ENCODE measurements around the gene TMC8. TPM values are rescaled to one million over a fixed set of nuclear protein-coding genes. Genes with fewer than 3 reads are reported as not detected.
A peak's percentile ranks its signal among the peaks of the same experiment; 100 is the strongest.

Gene TMC8
- total RNA-seq, 1 experiment from 2014 or later: not detected

- Mint-ChIP-seq H3K4me1 (ENCODE audit: low read depth, unreplicated experiment) (peaks cover 9% of the 10 kb centered on the region), H3K27me3 (ENCODE audit: insufficient read depth, unreplicated experiment) (no peaks in the 10 kb centered on the region), H3K27ac (ENCODE audit: unreplicated experiment) (peak overlapping the region; percentile 75), H3K36me3 (ENCODE audit: insufficient read depth, unreplicated experiment) (peaks cover 17% of the 10 kb centered on the region), H3K4me3 (ENCODE audit: unreplicated experiment) (peak overlapping the region; percentile 75), H3K9me3 (ENCODE audit: unreplicated experiment) (no peaks in the 10 kb centered on the region)
- ChIA-PET POLR2A (interaction anchor here (0.6 kb wide), 1 partner anchor 78 kb away, joined by 7 read pairs; no protein-coding TSS in a partner anchor), CTCF (interaction anchor here (1.4 to 1.7 kb wide), 2 partner anchors 8 to 17 kb away, joined by 5 to 12 read pairs; no protein-coding TSS in a partner anchor)
- no peak for TF ChIP-seq CTCF (IDR thresholded peaks at IDR 0.05; ENCODE audit: insufficient read depth in 1 of 2, low read depth in 1 of 2, low read length in 1 of 2, severe bottlenecking in 1 of 2, unreplicated experiment in 1 of 2)
- intact Hi-C loops (cut with micrococcal nuclease; ENCODE audit: unreplicated experiment): loop anchor here (2.0 to 5.0 kb wide), 3 partner anchors 21 to 58 kb away; partner anchors contain the start of genes AFMID, SYNGR2 and TK1
- H3K27me3 ChIP-seq (replicated peaks; ENCODE audit: control insufficient read depth, insufficient read depth, low read length): no peaks in the 10 kb centered on the region
- BruUV-seq (replicated peaks): no TSS peak
- H3K36me3 ChIP-seq (ENCODE audit: control insufficient read depth, insufficient read depth, low read length): 0 out of 2 replicates have a peak, but pooled peaks cover 1% of the 10 kb centered on the region
- H3K9me3 ChIP-seq: no peaks in the 10 kb centered on the region
- no peak for DNase-seq
- H3K4me1 ChIP-seq: peaks cover 23% of the 10 kb centered on the region
- H3K4me3 ChIP-seq (ENCODE audit: low read depth, low read length): peak overlapping the region; percentile 58
These were observed 1.1 kb upstream of the TMC8 start for GRCh38 chr17:78129351-78130089.

DNA sequence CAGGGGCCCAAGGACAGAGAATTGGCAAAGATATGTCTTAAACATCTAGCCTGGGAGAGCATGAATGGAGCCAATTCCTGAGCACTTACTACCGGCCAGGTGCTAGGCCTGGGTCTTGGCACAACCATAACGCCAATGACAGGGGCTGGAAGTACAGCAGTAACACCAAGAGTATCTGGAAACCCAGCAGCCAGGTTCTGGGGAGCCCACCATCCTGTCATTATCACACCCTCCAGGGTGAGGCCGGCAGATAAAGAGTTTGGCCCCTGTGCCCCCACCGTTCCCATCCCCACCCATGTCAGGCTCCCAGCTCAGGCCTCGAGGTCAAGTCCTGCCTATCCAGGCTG is 508 bp upstream of the TMC8 start:
- H3K27me3 Mint-ChIP-seq (ENCODE audit: insufficient read depth, unreplicated experiment): no peaks in the 10 kb centered on the region
- POLR2A ChIA-PET: no interaction called here
- Histone ChIP-seq H3K27me3 (replicated peaks; ENCODE audit: control insufficient read depth, insufficient read depth, low read length) (no peaks in the 10 kb centered on the region), H3K4me3 (ENCODE audit: low read depth, low read length) (no peak overlapping the region), H3K36me3 (ENCODE audit: control insufficient read depth, insufficient read depth, low read length) (0 out of 2 replicates have a peak, but pooled peaks cover 1% of the 10 kb centered on the region), H3K9me3 (no peaks in the 10 kb centered on the region), H3K4me1 (peaks cover 23% of the 10 kb centered on the region)
- CTCF ChIA-PET: no interaction called here
- no peaks in the 10 kb centered on the region for H3K9me3 Mint-ChIP-seq (ENCODE audit: unreplicated experiment)
- H3K36me3 Mint-ChIP-seq (ENCODE audit: insufficient read depth, unreplicated experiment): peaks cover 17% of the 10 kb centered on the region
- no peak overlapping the region for H3K4me3 Mint-ChIP-seq (ENCODE audit: unreplicated experiment)
- TF ChIP-seq CTCF (IDR thresholded peaks at IDR 0.05; ENCODE audit: insufficient read depth in 1 of 2, low read depth in 1 of 2, low read length in 1 of 2, severe bottlenecking in 1 of 2, unreplicated experiment in 1 of 2): no peak
- H3K4me1 Mint-ChIP-seq (ENCODE audit: low read depth, unreplicated experiment): peaks cover 9% of the 10 kb centered on the region
- H3K27ac Mint-ChIP-seq (ENCODE audit: unreplicated experiment): peak overlapping the region; percentile 75
- intact Hi-C loops (cut with micrococcal nuclease; ENCODE audit: unreplicated experiment): no loop called here
- DNase-seq: no peak
- no TSS peak for BruUV-seq (replicated peaks)

DNA sequence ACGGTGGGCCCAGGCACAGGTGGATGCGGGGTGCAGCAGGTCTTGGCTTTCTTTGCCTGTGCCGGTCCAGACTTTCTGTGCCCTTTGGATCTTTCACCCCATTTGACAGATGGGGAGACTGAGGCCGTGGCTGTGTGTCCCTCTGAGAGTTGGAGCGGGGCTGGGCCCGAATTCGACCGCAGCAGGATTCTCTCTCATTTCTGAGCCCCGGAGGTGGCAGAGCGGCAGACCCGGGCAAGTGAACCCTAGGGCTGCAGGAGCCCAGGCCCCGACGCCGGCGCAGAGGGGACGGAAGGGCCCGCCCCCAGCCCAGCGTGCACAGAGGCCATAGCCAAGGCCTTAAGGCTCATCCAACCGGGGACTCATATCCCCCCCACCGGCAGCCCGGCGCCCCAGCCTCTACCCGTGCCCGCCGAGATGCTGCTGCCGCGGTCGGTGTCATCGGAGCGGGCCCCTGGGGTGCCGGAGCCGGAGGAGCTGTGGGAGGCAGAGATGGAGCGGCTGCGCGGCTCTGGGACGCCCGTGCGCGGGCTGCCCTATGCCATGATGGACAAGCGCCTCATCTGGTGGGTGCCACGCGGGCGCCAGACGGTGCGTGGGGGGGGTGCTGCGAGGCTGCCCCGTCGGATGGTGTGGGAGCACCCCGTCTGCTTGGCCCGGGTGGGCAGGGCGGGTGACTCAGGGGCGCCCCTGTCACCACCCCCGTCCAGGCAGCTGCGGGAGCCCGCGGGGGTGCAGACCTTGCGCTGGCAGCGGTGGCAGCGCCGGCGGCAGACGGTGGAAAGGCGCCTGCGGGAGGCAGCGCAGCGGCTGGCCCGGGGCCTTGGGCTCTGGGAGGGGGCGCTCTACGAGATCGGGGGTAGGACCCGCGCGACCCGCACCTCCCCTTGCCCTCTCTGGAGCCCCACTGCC is 857 bp downstream of the TMC8 start:
- intact Hi-C loops (cut with micrococcal nuclease; ENCODE audit: unreplicated experiment): no loop called here
- no peak overlapping the region for H3K27ac Mint-ChIP-seq (ENCODE audit: unreplicated experiment)
- DNase-seq: no peak
- H3K9me3 Mint-ChIP-seq (ENCODE audit: unreplicated experiment): no peaks in the 10 kb centered on the region
- no peak overlapping the region for H3K4me3 Mint-ChIP-seq (ENCODE audit: unreplicated experiment)
- peaks cover 17% of the 10 kb centered on the region for H3K36me3 Mint-ChIP-seq (ENCODE audit: insufficient read depth, unreplicated experiment)
- Histone ChIP-seq H3K27me3 (replicated peaks; ENCODE audit: control insufficient read depth, insufficient read depth, low read length) (no peaks in the 10 kb centered on the region), H3K9me3 (no peaks in the 10 kb centered on the region), H3K4me3 (ENCODE audit: low read depth, low read length) (peak overlapping the region; percentile 20; the same call in 1 of the 2 replicates), H3K36me3 (ENCODE audit: control insufficient read depth, insufficient read depth, low read length) (no peaks in the 10 kb centered on the region), H3K4me1 (peaks cover 21% of the 10 kb centered on the region)
- POLR2A ChIA-PET: interaction anchor here (0.7 kb wide), 1 partner anchor 173 kb away, joined by 5 read pairs; the partner anchor contains the start of gene TNRC6C
- CTCF ChIA-PET: no interaction called here
- no TSS peak for BruUV-seq (replicated peaks)
- no peak for TF ChIP-seq CTCF (IDR thresholded peaks at IDR 0.05; ENCODE audit: insufficient read depth in 1 of 2, low read depth in 1 of 2, low read length in 1 of 2, severe bottlenecking in 1 of 2, unreplicated experiment in 1 of 2)
- peaks cover 9% of the 10 kb centered on the region for H3K4me1 Mint-ChIP-seq (ENCODE audit: low read depth, unreplicated experiment)
- no peaks in the 10 kb centered on the region for H3K27me3 Mint-ChIP-seq (ENCODE audit: insufficient read depth, unreplicated experiment)

Data from Caco-2 (cell line).